22Rv1 (cell line): ENCODE data around the gene GTF2I.
"Not testable (repeated sequence)": the region's sequence is repeated elsewhere in the genome, so short reads cannot be mapped to it uniquely, and the experiment has no call there.

Experiments used
- H3K27ac ChIP-seq: fragments of 450-650 bp; 2 replicates; pipeline ENCODE4 v1.5.1; 2017

Gene GTF2I

DNA sequence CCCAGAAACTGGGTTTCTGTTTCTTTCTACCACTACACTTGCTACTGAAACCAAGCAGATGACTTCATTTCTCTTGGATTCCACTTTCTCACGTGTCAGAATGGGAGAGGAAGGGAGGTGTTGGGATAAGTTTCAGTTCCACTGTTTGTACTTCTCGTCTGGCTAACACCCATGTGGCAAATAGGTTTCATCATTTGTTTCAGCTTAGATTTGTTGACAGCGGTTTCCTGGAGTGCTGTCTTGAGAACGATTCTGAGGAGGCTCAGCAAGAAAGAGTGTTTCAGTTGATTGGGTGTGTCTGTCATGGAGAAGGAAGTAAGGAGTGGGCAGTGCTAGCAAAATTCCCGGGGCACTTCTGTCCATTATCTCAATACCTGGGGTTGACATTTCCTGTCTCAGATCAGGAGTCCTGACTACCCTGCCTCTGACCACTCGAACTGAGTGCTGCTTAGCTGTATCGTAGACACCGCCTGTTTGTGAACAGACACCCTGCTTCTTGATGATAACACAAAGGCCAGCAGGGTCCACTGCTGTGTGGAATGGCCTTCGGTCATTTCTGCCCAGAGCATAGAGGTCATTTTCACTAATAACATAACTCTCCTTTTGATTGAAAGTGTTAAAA, 86.5 kb downstream of the GTF2I start:
- not testable (repeated sequence) for H3K27ac ChIP-seq

DNA sequence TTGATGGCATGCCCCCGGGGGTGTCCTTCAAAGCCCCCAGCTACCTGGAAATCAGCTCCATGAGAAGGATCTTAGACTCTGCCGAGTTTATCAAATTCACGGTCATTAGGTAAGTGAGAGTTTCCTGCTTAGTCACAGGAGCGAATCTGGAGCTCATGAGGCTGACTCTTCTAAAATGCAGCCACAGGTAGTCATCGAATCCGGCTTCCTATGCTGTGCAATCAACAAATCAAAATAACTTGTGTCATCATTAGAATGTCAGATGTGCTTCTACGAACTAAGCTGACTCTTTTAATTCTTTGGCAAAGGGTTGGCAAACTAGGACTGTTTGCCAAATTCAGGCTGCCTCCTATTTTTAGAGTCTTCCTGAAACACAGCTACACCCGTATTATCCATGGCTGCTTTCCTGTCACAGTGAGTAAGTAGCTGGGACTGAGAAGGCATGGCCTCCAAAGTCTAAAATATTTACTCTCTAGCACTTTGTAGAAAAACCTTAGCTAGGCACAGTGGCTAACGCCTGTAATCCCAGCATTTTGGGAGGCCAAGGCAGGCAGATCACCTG, 96.5 kb downstream of the GTF2I start:
- H3K27ac ChIP-seq, result not testable (repeated sequence)

DNA sequence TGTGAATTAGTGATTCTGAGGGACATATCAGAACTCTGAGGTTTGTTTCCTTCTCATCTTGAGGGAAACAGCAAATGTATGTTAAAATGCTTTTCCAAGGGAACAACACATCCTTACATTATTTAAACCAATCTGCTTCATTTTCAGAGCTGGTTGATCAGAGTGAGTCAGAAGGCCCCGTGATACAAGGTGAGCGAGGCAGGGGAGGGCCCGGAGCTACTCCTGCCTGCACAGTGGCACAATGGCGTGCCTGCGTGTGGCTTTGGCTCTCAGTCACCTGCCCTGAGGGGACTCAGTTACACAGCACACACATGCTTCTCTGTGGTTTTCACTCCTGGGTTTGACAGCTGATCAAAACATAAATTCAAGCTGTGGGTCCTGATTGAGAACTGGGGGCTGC, 99.2 kb downstream of the GTF2I start:
- H3K27ac ChIP-seq, result not testable (repeated sequence)

DNA sequence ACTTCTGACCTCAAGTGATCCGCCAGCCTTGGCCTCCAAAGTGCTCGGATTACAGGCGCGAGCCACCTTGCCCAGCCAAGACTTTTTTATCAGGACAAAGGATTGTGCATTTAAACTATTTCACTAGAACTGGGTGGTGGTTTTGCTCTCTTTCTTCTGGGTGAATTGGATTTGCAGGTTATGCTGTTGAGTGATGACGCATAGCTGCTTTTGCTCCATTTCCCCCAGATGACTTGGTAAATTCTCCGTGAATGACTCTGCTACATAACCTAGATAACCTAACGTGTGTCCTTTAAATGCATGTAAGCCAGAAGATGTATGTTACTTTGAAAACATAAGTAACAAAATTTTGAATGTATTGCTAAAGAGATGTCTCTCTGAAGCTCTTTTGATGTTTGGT, 100.8 kb downstream of the GTF2I start:
- H3K27ac ChIP-seq, result not testable (repeated sequence)

DNA sequence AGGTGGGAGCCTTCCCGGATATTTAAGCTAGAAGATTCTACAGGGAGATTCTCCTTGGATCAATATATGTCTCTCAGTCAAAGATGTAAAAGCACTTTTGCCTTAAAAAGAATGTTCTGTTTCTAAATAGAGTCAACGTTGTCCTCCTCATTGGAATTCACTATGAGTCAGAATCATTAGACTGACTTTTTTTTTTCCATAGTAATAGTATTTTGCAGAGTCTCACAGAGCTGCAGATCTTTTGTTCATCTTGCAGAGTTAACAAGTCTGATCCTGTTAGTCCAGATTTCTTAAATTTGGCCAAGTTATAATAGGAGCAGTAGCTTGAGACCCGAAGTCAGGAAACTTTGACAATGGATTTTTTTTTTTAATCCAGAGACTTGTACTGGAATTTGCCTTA, 101.5 kb downstream of the GTF2I start:
- not testable (repeated sequence) for H3K27ac ChIP-seq

DNA sequence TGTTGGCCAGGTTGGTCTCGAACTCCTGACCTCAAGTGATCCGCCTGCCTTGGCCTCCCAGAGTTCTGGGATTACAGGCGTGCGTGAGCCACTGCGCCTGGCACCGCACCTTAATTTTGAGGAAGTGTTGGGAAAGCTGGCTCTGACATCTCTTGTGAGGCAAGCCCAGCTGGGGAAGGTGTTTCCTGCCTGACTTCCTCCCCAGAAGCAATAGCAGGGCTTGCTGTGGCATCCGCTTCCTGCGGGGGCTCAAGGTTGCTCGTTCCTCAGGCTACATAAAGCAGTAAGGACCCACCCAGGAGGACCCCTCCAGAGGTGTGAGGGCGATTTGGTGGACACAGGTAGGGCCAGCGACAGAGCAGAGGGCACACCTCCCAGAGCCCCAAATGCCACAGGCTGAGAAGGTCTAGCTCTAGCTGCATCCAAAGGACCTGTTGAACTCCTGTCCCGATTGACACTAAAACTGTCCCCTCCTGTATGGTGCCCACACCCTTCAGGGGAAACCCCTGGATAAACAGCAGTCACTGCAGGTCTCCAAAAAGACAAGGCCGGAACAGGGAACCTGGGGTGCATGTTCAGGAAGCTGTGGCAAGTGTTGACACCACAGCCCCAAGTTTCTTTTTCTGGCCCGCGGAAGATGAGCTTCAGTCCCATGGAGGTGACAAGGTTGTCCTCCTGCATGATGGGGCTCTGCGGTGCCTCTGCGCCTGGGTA, 107.8 kb downstream of the GTF2I start:
- H3K27ac ChIP-seq, result not testable (repeated sequence)

DNA sequence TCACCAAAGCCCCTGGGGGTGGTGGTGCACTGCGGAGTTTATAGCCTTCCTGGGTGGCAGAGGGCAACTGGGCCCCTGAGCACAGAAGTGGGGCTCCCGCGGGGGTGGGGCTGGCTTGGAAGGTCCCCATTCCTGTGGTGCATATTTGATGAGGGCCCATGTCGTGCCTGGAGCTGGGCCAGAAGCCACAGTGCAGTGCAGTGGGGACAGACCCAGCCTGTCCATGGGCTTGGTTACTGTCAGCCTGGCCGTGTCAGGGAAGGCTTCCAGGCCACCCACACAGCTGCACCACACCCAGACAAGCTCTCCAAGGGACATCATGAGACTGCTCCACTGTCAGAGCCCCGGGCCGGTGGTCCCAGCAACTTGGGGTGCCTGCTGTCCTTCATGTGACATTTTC, 109.0 kb downstream of the GTF2I start:
- H3K27ac ChIP-seq, result not testable (repeated sequence)

DNA sequence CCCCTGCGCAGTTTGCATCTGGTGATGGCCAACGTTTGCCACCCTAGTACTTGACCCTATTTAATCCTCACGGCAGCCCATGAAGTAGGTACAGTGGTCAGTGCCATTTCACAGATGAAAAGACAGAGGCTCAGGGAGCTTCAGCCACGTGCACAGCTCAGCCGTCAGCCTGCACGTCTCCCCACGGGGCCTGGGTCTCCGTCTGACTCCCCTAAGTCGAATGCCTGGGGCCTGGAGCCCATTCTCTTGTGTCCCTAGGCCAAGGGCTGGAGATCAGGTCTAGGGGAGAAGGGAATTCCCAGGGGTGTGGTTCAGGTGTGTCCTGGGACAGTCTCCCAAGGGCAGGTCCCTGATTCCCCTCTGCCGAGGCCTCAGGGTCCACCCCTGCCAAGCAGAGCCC, 109.5 kb downstream of the GTF2I start:
- H3K27ac ChIP-seq, result not testable (repeated sequence)

DNA sequence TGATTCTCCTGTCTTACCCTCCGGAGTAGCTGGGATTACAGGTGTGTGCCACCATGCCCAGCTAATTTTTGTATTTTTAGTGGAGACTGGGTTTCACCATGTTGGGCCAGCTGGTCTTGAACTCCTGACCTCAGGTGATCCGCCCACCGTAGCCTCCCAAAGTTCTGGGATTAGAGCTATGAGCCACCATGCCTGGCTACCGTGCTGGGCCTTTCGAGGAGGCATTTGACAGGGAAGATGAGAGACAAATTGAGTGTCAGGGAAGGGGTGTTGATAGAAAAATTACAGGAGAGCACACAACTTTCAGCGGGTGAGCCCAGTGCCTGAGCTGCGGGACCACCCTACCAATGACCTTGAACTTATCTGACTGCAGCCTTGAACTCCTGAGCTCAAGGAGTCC, 112.5 kb downstream of the GTF2I start:
- not testable (repeated sequence) for H3K27ac ChIP-seq

DNA sequence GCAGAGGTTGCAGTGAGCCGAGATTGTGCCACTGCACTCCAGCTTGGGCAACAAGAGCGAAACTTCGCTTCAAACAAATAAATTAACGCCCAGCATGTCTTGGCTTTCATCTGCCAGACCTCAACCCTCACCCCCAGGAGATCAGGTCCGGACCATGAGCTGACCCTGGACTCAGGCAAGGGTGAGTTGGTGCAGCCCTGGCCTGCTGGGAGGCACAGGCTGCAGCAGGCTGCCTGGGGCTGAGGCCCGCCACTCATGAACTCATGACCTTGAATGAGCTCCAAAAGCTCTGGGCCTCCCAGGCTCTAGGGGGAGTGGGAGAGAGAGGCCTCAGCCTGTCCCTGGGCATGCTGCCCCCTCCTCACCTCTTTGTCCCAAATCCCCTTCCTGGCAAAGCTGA, 114.6 kb downstream of the GTF2I start:
- not testable (repeated sequence) for H3K27ac ChIP-seq

DNA sequence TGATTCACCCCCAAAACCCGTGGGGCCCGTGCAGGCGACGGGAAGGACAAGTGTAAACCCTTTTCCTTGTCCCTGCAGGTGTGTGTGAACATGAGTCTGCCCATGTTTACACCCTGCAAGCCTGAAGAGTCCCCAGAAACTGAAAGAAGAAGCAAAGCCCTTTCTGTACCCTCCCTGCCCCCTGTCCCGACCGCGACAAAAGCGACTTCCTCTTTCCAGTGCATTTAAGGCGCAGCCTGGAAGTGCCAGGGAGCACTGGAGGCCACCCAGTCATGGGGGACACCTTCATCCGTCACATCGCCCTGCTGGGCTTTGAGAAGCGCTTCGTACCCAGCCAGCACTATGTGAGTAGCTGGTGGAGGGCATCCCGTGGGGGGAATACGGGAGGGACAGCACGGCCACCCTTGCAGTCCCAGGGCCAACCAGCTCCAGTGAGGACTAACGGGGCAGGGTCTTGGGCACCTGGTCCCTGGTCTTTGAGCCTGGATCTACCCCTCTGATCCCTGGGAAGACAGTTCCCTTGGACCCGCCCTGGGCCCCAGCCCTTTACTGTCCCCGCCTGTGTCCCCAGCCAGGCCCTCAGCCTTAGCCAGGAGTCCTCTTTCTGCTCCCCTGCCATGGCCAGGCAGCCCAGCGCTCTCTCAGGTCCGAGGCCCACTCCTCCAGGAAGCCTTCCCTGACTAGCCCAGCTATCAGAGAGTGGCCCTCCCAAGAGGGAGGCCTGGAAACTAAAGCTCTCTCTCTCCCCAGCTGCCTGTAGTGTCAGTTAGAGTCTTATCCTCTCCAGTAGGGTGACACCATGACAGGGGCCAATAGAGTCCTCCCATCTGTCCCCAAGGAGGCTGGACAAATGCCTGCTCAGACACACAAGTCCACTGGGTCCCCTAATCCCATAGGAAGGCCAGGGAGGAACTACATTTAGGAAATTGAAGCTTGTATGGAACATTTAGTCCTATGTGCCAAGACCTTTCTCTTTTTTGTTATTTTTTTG, 116.5 kb downstream of the GTF2I start, which contains the start of gene NCF1:
TSS of gene NCF1 (plus strand) at position 252 of the 991 bp plus-strand sequence. CDS start at position 273, 21 bp downstream.
- not testable (repeated sequence) for H3K27ac ChIP-seq

DNA sequence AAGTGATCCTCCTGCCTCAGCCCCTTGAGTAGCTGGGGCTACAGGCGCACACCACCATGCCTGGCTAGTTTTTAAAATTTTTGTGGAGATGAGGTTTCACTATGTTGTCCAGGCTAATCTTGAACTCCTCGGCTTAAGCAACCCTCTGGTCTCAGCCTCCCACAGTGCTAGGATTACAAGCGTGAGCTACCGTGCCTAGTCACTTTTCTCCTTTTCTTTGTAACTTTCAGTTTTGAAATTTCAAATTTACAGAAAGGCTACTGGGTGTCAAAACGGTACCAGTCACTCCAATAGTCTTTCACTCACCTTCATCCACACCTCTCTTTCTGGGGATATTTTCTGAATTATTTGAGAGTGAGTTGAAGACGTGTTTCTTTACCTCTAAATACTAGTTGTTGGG, 117.6 kb downstream of the GTF2I start:
- H3K27ac ChIP-seq, result not testable (repeated sequence)

DNA sequence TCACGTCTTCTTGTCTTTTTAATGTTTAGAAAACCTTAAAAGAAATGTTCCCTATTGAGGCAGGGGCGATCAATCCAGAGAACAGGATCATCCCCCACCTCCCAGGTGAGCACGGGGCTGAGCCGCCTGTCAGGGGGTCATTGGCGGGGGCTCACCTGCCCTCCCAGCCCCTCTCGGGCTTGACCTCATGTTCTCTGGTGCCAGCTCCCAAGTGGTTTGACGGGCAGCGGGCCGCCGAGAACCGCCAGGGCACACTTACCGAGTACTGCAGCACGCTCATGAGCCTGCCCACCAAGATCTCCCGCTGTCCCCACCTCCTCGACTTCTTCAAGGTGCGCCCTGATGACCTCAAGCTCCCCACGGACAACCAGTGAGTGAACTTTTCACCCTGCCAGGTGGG, 121.5 kb downstream of the GTF2I start:
- H3K27ac ChIP-seq, result not testable (repeated sequence)

DNA sequence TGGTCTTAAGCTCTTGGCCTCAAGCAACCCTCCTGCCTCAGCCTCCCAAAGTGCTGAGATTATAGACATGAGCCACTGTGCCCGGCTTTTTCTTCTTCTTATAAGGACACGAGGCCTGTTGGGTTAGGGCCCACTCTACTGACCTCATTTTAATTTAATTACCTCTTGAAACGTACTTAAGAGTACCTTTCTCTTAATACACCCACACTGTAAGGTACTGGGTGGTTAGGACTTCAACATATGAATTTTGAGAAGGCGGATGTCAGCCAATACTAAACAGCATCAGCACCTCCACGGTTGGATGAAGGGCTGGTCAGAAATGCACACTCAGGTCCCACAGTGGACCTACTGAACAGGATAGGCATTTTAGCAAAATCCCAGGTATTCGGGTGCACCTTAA, 124.2 kb downstream of the GTF2I start:
- H3K27ac ChIP-seq, result not testable (repeated sequence)

DNA sequence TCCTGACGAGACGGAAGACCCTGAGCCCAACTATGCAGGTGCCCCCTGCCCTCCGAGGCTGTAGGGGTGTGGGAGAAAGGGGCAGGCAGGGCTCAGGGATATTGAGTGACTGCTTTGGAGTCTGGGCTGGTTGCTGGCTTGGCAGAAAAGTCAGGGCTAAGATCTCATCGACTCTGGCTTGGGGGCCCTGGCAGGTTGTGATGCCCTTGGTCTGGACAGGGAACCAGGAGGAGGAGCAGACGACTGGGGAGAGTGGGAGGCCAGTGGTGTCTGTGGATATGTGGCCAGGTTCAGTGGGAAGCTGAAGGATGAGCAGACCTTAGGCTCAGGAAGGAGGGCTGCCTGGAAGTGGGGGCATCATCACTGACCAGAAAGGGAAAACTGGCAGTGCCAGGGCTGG, 126.1 kb downstream of the GTF2I start:
- H3K27ac ChIP-seq, result not testable (repeated sequence)

DNA sequence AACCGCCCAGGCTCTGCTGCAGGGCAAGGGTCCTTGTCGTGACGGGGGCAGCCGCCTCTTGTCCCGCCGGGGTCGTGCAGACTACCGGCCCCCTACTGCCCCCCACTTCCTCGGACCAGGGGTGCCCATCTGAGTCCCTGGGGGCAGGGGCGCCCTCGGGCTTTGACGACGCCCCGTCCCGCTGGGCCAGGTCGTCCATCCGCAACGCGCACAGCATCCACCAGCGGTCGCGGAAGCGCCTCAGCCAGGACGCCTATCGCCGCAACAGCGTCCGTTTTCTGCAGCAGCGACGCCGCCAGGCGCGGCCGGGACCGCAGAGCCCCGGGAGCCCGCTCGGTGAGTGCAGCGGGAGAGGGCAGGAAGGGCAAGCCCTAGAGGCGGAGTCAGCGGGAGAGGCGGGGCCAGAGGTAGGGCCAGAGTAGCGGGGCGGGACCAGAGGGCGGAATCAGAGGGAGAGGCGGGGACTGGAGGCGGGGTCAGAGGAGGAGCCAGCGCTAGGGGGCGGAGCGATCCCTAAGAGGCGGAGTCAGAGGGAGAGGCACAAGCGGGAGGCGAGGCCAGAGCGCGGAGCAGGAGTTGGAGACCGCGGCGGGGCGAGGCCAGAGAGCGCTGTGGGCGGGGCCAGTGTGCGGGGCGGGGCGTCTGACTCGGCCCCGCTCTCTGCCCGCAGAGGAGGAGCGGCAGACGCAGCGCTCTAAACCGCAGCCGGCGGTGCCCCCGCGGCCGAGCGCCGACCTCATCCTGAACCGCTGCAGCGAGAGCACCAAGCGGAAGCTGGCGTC, 131.0 kb downstream of the GTF2I start:
- H3K27ac ChIP-seq, result not testable (repeated sequence)

DNA sequence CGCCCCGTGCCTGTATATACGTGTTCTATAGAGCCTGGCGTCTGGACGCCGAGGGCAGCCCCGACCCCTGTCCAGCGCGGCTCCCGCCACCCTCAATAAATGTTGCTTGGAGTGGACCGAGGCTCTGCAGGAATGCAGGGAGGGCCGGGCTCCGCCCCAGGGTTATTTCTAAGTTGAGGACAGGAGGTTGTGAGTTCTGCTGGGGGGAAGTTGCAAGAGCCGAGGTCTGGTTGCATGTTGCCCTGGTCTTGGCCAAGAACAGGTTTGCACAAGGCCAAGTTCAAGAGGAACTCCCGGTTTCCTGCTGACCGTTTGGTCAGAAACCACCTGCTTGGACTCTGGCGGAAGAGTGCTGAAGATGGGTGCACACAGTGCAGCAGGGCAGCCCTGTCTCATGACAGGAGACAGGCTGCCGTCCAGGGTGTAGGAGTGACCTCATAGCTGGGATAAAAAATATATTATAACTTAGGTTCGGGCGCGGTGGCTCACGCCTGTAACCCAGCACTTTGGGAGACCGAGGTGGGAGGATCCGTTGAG, 131.8 kb downstream of the GTF2I start:
- not testable (repeated sequence) for H3K27ac ChIP-seq

DNA sequence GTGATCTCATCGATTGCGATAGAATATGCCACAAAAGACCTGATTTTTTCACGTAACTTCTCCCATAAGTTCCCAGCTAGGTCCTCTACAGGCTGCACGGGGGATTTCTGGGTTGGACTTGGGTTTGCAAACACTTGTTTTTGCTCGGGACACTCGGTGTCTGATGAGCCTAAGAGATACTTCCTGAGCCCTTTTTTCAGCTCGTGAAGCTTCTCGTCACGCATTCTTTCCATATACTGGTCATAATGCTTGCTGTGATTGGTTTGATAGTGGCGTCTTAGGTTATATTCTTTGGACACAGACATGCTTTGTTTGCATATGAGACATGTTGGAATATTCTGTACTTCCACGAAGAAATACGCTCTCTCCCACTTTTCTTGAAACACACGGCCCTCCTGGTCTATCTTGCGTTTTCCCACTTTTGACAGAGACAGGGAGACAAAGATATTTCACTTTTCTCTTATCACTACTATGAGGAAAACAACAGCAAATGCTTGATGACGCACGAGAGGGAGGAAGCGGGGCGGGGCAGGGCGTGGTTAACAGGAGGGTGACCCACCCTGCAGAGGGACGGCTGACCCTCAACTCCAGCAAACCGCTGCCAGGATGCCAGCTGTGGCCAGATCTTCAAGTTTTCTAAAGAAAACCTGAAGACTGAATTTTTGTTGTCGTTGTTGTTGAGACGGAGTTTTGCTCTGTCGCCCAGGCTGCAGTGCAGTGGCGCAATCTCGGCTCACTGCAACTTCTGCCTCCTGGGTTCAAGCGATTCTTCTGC, 140.5 kb downstream of the GTF2I start:
- not testable (repeated sequence) for H3K27ac ChIP-seq

DNA sequence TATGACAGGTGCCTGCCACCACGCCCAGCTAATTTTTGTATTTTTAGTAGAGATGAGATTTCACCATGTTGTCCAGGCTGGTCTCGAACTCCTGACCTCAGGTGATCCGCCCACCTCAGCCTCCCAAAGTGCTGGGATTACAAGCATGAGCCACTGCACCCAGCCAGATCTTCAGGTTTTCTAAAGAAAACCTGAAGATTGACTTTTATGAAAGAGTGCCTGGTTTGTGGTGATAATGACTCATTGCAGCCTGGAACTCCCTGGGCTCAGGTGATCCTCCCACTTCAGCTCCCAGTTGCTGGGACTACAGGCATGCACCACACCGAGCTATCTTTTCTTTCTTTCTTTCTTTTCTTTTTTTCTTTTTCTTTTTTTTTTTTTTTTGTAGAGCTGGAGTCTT, 141.1 kb downstream of the GTF2I start:
- H3K27ac ChIP-seq, result not testable (repeated sequence)
